Subcutaneous adipose tissue (tissue), 4 donors: ENCODE results near the gene FOSL2. TPM values are rescaled to one million over a fixed set of nuclear protein-coding genes. Genes with fewer than 3 reads are reported as not detected.

ENCODE experiments used
- CTCF ChIP-seq: fragments of 450-650 bp; IDR thresholded peaks from one replicate; pipeline ENCODE4 v1.5.1; 2016; ENCODE audit warnings: low read depth, mild to moderate bottlenecking, control low read depth, antibody characterized with exemption, moderate library complexity
- total RNA-seq, 4 donors: library from RNA; depleted of rRNA; stranded (reverse); fragments of >200 nt; gene quantifications; one replicate each; pipeline ENCODE4 v1.1.0, GENCODE V29; 2016

Gene FOSL2
- total RNA-seq, 4 donors from 2014 or later, result 69.7 to 137 (median 110) TPM

GRCh38 chr2:28451793-28452533 is 59.3 kb downstream of the FOSL2 start:
- no peak for TF ChIP-seq CTCF

- TF ChIP-seq CTCF, result no peak
Observed at GRCh38 chr2:28452534-28453081, 60.0 kb downstream of the FOSL2 start.

- TF ChIP-seq CTCF, result no peak
Observed at GRCh38 chr2:28453396-28453795, 60.7 kb downstream of the FOSL2 start.

- TF ChIP-seq CTCF, result no peak
Observed at GRCh38 chr2:28454016-28454930, 61.6 kb downstream of the FOSL2 start.

GRCh38 chr2:28457237-28457636 is 64.6 kb downstream of the FOSL2 start:
- TF ChIP-seq CTCF, result no peak

GRCh38 chr2:28461056-28461455 is 68.4 kb downstream of the FOSL2 start:
- no peak for TF ChIP-seq CTCF

- TF ChIP-seq CTCF, result no peak
Observed at GRCh38 chr2:28462122-28462521, 69.5 kb downstream of the FOSL2 start.
